WERI-Rb-1 (cell line): ENCODE data around the gene SNX6.
"Not testable (repeated sequence)": the region's sequence is repeated elsewhere in the genome, so short reads cannot be mapped to it uniquely, and the experiment has no call there.

Experiments used
- DNase-seq: peaks from one replicate; pipeline ENCODE4 v3.0.0-alpha.2; 2020
- H3K27ac ChIP-seq: fragments of 250-450 bp; sonication (Bioruptor Pico); 2 replicates; pipeline ENCODE4 v1.5.1; 2020; ENCODE audit warnings: mild to moderate bottlenecking, moderate library complexity
- H3K27me3 ChIP-seq: fragments of 250-450 bp; sonication (Bioruptor Pico); 2 replicates; pipeline ENCODE4 v1.5.1; 2021; ENCODE audit warnings: mild to moderate bottlenecking, low read depth, moderate library complexity; ENCODE audit not compliant: insufficient read depth, severe bottlenecking
- H3K36me3 ChIP-seq: fragments of 250-450 bp; sonication (Bioruptor Pico); 2 replicates; pipeline ENCODE4 v1.5.1; 2020; ENCODE audit warnings: mild to moderate bottlenecking, moderate library complexity
- H3K4me3 ChIP-seq: 2 replicates; pipeline ENCODE4 v1.5.1; 2011; ENCODE audit warnings: low read depth, mild to moderate bottlenecking, control low read depth, low read length
- H3K9me3 ChIP-seq: fragments of 250-450 bp; sonication (Bioruptor Pico); 2 replicates; pipeline ENCODE4 v1.5.1; 2021; ENCODE audit warnings: mild to moderate bottlenecking, moderate library complexity; ENCODE audit not compliant: severe bottlenecking
- CTCF ChIP-seq: IDR thresholded peaks from 2 replicates; pipeline ENCODE4 v1.5.1; 2011; ENCODE audit warnings: low read depth, mild to moderate bottlenecking, control low read depth, inconsistent platforms, low read length

SNX6 gene

GRCh38 chr14:34571771-34572170 lies 58.2 kb downstream of the SNX6 start:
- no peak overlapping the region for H3K4me3 ChIP-seq
- H3K27me3 ChIP-seq: no peaks in the 10 kb centered on the region
- no peak for DNase-seq
- no peaks in the 10 kb centered on the region for H3K9me3 ChIP-seq
- no peak overlapping the region for H3K27ac ChIP-seq
- peaks cover 36% of the 10 kb centered on the region for H3K36me3 ChIP-seq
- TF ChIP-seq CTCF: no peak

- Histone ChIP-seq H3K9me3 (no peaks in the 10 kb centered on the region), H3K27ac (no peak overlapping the region), H3K27me3 (no peaks in the 10 kb centered on the region), H3K36me3 (peaks cover 41% of the 10 kb centered on the region), H3K4me3 (no peak overlapping the region)
- no peak for TF ChIP-seq CTCF
- DNase-seq: no peak
These were observed 60.2 kb downstream of the SNX6 start for GRCh38 chr14:34569750-34570149.

GRCh38 chr14:34568803-34569202 lies 61.1 kb downstream of the SNX6 start:
- no peaks in the 10 kb centered on the region for H3K27me3 ChIP-seq
- no peak overlapping the region for H3K4me3 ChIP-seq
- TF ChIP-seq CTCF: no peak
- H3K9me3 ChIP-seq: no peaks in the 10 kb centered on the region
- peaks cover 41% of the 10 kb centered on the region for H3K36me3 ChIP-seq
- no peak overlapping the region for H3K27ac ChIP-seq
- DNase-seq: no peak

GRCh38 chr14:34562776-34563150 lies 67.2 kb downstream of the SNX6 start:
- no peaks in the 10 kb centered on the region for H3K27me3 ChIP-seq
- H3K36me3 ChIP-seq: peaks cover 20% of the 10 kb centered on the region
- no peaks in the 10 kb centered on the region for H3K9me3 ChIP-seq
- no peak overlapping the region for H3K4me3 ChIP-seq
- no peak for TF ChIP-seq CTCF
- no peak for DNase-seq
- no peak overlapping the region for H3K27ac ChIP-seq

GRCh38 chr14:34562037-34562775 lies 67.7 kb downstream of the SNX6 start:
- not testable (repeated sequence) for H3K27ac ChIP-seq, H3K4me3 ChIP-seq, H3K9me3 ChIP-seq, H3K27me3 ChIP-seq, DNase-seq
- peaks cover 14% of the 10 kb centered on the region for H3K36me3 ChIP-seq

- not testable (repeated sequence) for DNase-seq, H3K27me3 ChIP-seq, H3K27ac ChIP-seq, H3K9me3 ChIP-seq, H3K36me3 ChIP-seq, H3K4me3 ChIP-seq
These were observed 73.5 kb downstream of the SNX6 start for GRCh38 chr14:34556498-34556829.

GRCh38 chr14:34555583-34556497 lies 74.1 kb downstream of the SNX6 start:
- H3K36me3 ChIP-seq, H3K27ac ChIP-seq, H3K4me3 ChIP-seq, H3K9me3 ChIP-seq, DNase-seq, H3K27me3 ChIP-seq: not testable (repeated sequence)
